Measurements from ENCODE around the gene NKX1-2. TPM values are rescaled to one million over a fixed set of nuclear protein-coding genes. Genes with fewer than 3 reads are reported as not detected.

NKX1-2 gene
- total and polyA plus RNA-seq, 2 of the 4 experiments (the other 2 are of a cell fraction) = not detected

- no peak overlapping the region for H2BK120ac ChIP-seq (ENCODE audit: low read depth, low read length)
- no peak overlapping the region for H3K56ac ChIP-seq (ENCODE audit: extremely low read depth, insufficient read depth, low read length)
- BruUV-seq (replicated peaks) = no TSS peak
- POLR2A ChIA-PET (ENCODE audit: unreplicated experiment) = no interaction called here
- no peaks in the 10 kb centered on the region for H3K79me1 ChIP-seq (ENCODE audit: low read depth in 1 of 2, low read length in 2 of 2)
- no peak overlapping the region for H2BK20ac ChIP-seq (ENCODE audit: low read depth, low read length)
- CTCF ChIA-PET = no interaction called here
- no CpG with 5 or more reads among the region's 4 CpGs for WGBS, 2 experiments (ENCODE audit: extremely low coverage in 2 of 2, insufficient read length in 1 of 2)
- no peak overlapping the region for H2AK5ac ChIP-seq (ENCODE audit: low read depth, low read length)
- DNase-seq = no peak
- dilution Hi-C loops (cut with HindIII; ENCODE audit: low sequenced_read_pairs, unreplicated experiment) (no loop called here), in situ Hi-C loops (cut with MboI; ENCODE audit: low sequenced_read_pairs) (no loop called here), intact Hi-C loops (cut with micrococcal nuclease) (no loop called here)
- H3K9ac ChIP-seq (ENCODE audit: low read depth, low read length) = no peak overlapping the region
- no peaks in the 10 kb centered on the region; the same call in 1 of the 2 replicates for H3K9me1 ChIP-seq (ENCODE audit: insufficient read depth, low read length)
- no peak for ATAC-seq (ENCODE audit: low read depth)
- H4K20me1 ChIP-seq (ENCODE audit: insufficient read depth, low read length) = no peaks in the 10 kb centered on the region
- H3K14ac ChIP-seq (replicated peaks; ENCODE audit: low read depth, low read length) = no peak overlapping the region
- H3K4ac ChIP-seq (ENCODE audit: low read depth, low read length) = no peak overlapping the region
- H2AFZ ChIP-seq (replicated peaks; ENCODE audit: low read length, poor library complexity) = no peak overlapping the region
- H3K4me1 ChIP-seq (ENCODE audit: control insufficient read depth, insufficient read depth, low read length) = no peaks in the 10 kb centered on the region
- H3K4me2 ChIP-seq (ENCODE audit: low read depth, low read length) = no peak overlapping the region
- H3K36me3 ChIP-seq (ENCODE audit: control insufficient read depth, insufficient read depth, low read length) = no peaks in the 10 kb centered on the region
- H3K4me3 ChIP-seq (ENCODE audit: insufficient read depth, low read depth, low read length) = no peak overlapping the region
- no peak overlapping the region for H3K18ac ChIP-seq (ENCODE audit: low read depth, low read length)
- no peak overlapping the region for H2BK15ac ChIP-seq (ENCODE audit: low read depth, low read length)
- H4K91ac ChIP-seq (ENCODE audit: insufficient read depth, low read depth, low read length) = no peak overlapping the region
- no peak overlapping the region for H3K27ac ChIP-seq (ENCODE audit: insufficient read depth, low read length)
- no peak overlapping the region for H4K5ac ChIP-seq (ENCODE audit: low read depth, low read length)
- H4K8ac ChIP-seq (ENCODE audit: low read depth in 2 of 2, low read length in 2 of 2) = no peak overlapping the region
- H3K27me3 ChIP-seq (ENCODE audit: control insufficient read depth, insufficient read depth, low read length) = peaks cover 21% of the 10 kb centered on the region
- no peaks in the 10 kb centered on the region for H3K9me3 ChIP-seq (ENCODE audit: control insufficient read depth, insufficient read depth, low read length)
- no peak overlapping the region for H2BK5ac ChIP-seq (ENCODE audit: low read depth, low read length, poor library complexity, severe bottlenecking)
- no peak overlapping the region for H2AK9ac ChIP-seq (replicated peaks; ENCODE audit: low read depth, low read length, poor library complexity)
- TF ChIP-seq CTCF (conservative IDR thresholded peaks at IDR 0.05; ENCODE audit: low read depth, low read length) (no peak), RFX5 (IDR thresholded peaks at IDR 0.05; ENCODE audit: low read depth, low read length) (no peak), RCOR1 (IDR thresholded peaks at IDR 0.05; ENCODE audit: insufficient replicate concordance, low read length) (no peak), MXI1 (IDR thresholded peaks at IDR 0.05; ENCODE audit: borderline replicate concordance, low read depth, low read length) (no peak), RAD21 (IDR thresholded peaks at IDR 0.05; ENCODE audit: low read length) (no peak), CEBPB (IDR thresholded peaks at IDR 0.05; ENCODE audit: low read depth, low read length) (no peak), CHD1 (IDR thresholded peaks at IDR 0.05; ENCODE audit: low read depth, low read length) (no peak), BHLHE40 (IDR thresholded peaks at IDR 0.05; ENCODE audit: low read depth, low read length) (no peak)
- TF ChIP-seq, protein P1, sequence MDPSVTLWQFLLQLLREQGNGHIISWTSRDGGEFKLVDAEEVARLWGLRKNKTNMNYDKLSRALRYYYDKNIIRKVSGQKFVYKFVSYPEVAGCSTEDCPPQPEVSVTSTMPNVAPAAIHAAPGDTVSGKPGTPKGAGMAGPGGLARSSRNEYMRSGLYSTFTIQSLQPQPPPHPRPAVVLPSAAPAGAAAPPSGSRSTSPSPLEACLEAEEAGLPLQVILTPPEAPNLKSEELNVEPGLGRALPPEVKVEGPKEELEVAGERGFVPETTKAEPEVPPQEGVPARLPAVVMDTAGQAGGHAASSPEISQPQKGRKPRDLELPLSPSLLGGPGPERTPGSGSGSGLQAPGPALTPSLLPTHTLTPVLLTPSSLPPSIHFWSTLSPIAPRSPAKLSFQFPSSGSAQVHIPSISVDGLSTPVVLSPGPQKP (IDR thresholded peaks at IDR 0.05; ENCODE audit: borderline replicate concordance, low read depth, low read length) = no peak
- TF ChIP-seq, protein P2, sequence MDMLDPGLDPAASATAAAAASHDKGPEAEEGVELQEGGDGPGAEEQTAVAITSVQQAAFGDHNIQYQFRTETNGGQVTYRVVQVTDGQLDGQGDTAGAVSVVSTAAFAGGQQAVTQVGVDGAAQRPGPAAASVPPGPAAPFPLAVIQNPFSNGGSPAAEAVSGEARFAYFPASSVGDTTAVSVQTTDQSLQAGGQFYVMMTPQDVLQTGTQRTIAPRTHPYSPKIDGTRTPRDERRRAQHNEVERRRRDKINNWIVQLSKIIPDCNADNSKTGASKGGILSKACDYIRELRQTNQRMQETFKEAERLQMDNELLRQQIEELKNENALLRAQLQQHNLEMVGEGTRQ (IDR thresholded peaks at IDR 0.05; ENCODE audit: low read depth, low read length) = no peak
- no peak overlapping the region for H3K23ac ChIP-seq (ENCODE audit: low read depth, low read length)
Observed at GRCh38 chr10:124425227-124425962, 24.4 kb downstream of the NKX1-2 start.
